Uterus (tissue), 2 donors: ENCODE data around the gene CD300H.

Experiments
- CTCF ChIP-seq, 4 experiments: fragments of 200-600 bp in 2 of 4; fragments of 450-650 bp in 2 of 4; sonication (generic) in 2 of 4; IDR thresholded peaks; one replicate each; pipeline ENCODE4 v1.5.1; 2016 to 2019; ENCODE audit warnings: antibody characterized with exemption in 4 of 4, mild to moderate bottlenecking in 2 of 4, moderate library complexity in 1 of 4
- POLR2A ChIP-seq, 2 donors: fragments of 450-650 bp; IDR thresholded peaks; one replicate each; pipeline ENCODE4 v1.6.1; 2016; ENCODE audit warnings: antibody characterized with exemption in 2 of 2, mild to moderate bottlenecking in 1 of 2, moderate library complexity in 1 of 2

- TF ChIP-seq CTCF (IDR thresholded peaks at IDR 0.05) (no peak), POLR2A (IDR thresholded peaks at IDR 0.05) (no peak)
Measured at GRCh38 chr17:74565126-74565525, 2.2 kb downstream of the CD300H start.
